Colonic mucosa (tissue), 4 donors: ENCODE results near the gene CCSER2. TPM values are rescaled to one million over a fixed set of nuclear protein-coding genes. Genes with fewer than 3 reads are reported as not detected.
"Not testable (repeated sequence)": the region's sequence is repeated elsewhere in the genome, so short reads cannot be mapped to it uniquely, and the experiment has no call there.

ENCODE experiments used
- DNase-seq: peaks from one replicate; pipeline ENCODE4 v3.0.0-alpha.2; 2020
- H3K27ac ChIP-seq: fragments of 200-600 bp; one replicate; pipeline ENCODE4 v1.8.0; 2021
- H3K27me3 ChIP-seq: fragments of 200-600 bp; one replicate; pipeline ENCODE4 v1.8.0; 2021
- H3K36me3 ChIP-seq: fragments of 200-600 bp; one replicate; pipeline ENCODE4 v1.8.0; 2021
- H3K4me1 ChIP-seq: fragments of 200-600 bp; one replicate; pipeline ENCODE4 v1.8.0; 2021; ENCODE audit warnings: mild to moderate bottlenecking
- H3K4me3 ChIP-seq: fragments of 200-600 bp; one replicate; pipeline ENCODE4 v1.8.0; 2021
- H3K9ac ChIP-seq, 2 donors: one replicate each; pipeline ENCODE4 v1.7.0; 2013; ENCODE audit warnings: control low read depth in 2 of 2, low read depth in 2 of 2, low read length in 2 of 2
- H3K9me3 ChIP-seq: fragments of 200-600 bp; one replicate; pipeline ENCODE4 v1.8.0; 2021
- intact Hi-C: fragments of 100-400 bp; cut with DNase I; formaldehyde crosslinking; loops from one replicate; pipeline ENCODE4 v1.14.1; 2022
- total RNA-seq, 2 donors: library from RNA; stranded (reverse); fragmentation: NEBNext Ultra II Directional in 1 of 2; extraction: Animal tissue kit (Norgen Biotek cat#: 25700) in 1 of 2; gene quantifications; one replicate each; pipeline ENCODE4 v1.2.1, GENCODE V29; 2021
- TF ChIP-seq, protein P1 (sequence below): fragments of 200-600 bp; IDR thresholded peaks from one replicate; pipeline ENCODE4 v1.8.0; 2022; ENCODE audit warnings: antibody characterized with exemption, mild to moderate bottlenecking
- donor health status: healthy.
- donor health status: DM: no; HTN: no; CAD: no.
- donor health status: DM: no; HTN: no; CAD: no.

CCSER2 gene
- total RNA-seq, 2 donors from 2014 or later, result 33.7 to 64.5 TPM

DNA sequence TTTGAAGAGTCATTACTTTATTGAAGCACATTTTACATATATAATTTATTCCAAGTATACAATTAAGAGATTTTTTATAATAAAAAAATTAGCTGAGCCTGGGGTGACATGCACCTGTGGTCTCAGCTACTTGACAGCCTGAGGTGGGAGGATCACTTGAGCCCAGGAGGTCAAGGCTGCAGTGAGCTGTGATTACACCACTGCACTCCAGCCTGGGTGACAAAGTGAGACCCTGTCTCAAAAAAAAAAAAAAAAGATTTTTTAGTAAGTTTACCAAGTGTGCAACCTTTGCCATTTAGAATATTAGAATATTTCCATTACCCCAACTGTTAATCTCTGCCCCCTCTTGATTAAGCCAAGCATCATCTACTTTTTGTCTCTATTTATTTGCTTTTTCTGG, 196.0 kb downstream of the CCSER2 start:
- no peak for DNase-seq
- no peaks in the 10 kb centered on the region for H3K4me1 ChIP-seq
- no peaks in the 10 kb centered on the region for H3K36me3 ChIP-seq
- no peaks in the 10 kb centered on the region for H3K9me3 ChIP-seq
- no peaks in the 10 kb centered on the region for H3K27me3 ChIP-seq
- no peak overlapping the region for H3K9ac ChIP-seq
- no peak overlapping the region for H3K27ac ChIP-seq
- TF ChIP-seq, protein P1, sequence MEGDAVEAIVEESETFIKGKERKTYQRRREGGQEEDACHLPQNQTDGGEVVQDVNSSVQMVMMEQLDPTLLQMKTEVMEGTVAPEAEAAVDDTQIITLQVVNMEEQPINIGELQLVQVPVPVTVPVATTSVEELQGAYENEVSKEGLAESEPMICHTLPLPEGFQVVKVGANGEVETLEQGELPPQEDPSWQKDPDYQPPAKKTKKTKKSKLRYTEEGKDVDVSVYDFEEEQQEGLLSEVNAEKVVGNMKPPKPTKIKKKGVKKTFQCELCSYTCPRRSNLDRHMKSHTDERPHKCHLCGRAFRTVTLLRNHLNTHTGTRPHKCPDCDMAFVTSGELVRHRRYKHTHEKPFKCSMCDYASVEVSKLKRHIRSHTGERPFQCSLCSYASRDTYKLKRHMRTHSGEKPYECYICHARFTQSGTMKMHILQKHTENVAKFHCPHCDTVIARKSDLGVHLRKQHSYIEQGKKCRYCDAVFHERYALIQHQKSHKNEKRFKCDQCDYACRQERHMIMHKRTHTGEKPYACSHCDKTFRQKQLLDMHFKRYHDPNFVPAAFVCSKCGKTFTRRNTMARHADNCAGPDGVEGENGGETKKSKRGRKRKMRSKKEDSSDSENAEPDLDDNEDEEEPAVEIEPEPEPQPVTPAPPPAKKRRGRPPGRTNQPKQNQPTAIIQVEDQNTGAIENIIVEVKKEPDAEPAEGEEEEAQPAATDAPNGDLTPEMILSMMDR, result no peak
- H3K4me3 ChIP-seq, result no peak overlapping the region
- intact Hi-C loops, result no loop called here

DNA sequence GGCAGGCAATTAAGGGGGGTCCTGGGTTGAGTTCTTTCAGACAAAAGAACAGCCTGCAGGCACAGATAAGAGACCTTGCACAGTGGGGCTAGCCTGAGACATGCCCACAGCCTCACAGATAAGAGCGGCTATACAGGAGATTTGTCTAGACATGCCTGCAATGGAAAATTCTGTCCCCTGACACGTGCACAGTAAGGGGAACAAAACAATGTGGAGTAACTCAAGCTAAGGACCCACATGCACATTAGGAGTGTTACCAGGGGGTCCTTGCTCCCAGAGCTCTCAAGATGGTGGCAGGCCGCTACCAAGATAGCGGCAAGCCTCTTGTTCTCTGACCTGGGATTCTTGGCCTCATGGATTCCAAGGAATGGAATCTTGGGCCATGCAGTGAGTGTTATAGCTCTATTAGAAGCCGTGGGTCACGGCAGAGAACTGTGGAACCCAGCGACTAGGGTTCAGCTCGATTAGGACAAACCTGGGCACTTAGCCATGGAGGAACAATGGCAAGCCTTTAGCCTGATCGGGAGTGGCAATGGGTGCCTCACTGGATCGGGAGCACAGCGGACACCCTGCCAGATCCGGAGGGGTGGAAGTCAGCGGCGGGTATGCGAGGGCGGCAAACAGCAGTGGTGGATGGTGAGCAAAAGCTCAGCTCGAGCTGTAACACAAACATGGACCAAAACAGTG, 196.9 kb downstream of the CCSER2 start:
- Histone ChIP-seq H3K36me3 (no peaks in the 10 kb centered on the region), H3K9ac (no peak overlapping the region), H3K27me3 (no peaks in the 10 kb centered on the region), H3K4me1 (no peaks in the 10 kb centered on the region), H3K4me3 (no peak overlapping the region), H3K9me3 (no peaks in the 10 kb centered on the region), H3K27ac (no peak overlapping the region)
- no peak for DNase-seq
- intact Hi-C loops, result no loop called here
- TF ChIP-seq, protein P1, result no peak

DNA sequence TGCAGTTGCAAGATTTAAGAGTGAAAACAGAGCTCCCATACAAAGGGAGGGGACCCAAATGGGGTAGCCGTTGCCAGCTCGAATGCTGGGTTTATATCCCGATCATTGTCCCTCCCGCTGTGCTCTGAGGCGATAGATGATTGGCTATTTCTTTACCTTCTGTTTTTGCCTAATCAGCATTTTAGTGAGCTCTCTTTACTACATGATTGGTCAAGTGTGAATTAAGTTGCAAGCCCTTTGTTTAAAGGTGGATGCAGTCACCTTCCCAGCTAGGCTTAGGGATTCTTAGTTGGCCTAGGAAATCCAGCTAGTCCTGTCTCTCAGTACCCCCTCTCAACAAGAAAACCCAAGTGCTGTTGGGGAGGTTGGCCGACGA, 197.4 kb downstream of the CCSER2 start:
- H3K27ac ChIP-seq, H3K27me3 ChIP-seq, intact Hi-C loops, H3K9ac ChIP-seq, H3K9me3 ChIP-seq, DNase-seq, H3K4me1 ChIP-seq, H3K36me3 ChIP-seq, H3K4me3 ChIP-seq: not testable (repeated sequence)

DNA sequence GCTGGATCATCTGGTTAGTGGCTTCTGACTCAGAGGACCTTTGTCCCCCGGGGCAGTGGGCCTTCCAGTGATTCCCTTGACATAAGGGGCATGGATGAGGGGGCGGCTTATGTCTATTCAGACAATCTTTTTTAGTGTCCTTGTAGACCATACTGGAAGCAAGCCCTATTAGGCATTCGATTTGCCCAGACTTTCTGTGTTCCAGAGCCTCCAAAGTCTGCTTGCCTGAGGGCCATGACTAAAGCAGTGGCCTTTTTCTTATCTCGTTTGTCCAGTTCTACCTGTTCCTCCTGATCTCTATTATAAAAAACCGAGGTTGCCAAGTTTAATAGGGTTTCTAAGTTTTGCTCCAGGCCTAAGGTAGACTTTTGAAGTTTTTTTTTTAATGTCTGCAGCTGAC, 199.0 kb downstream of the CCSER2 start:
- H3K4me1 ChIP-seq, H3K36me3 ChIP-seq, H3K27me3 ChIP-seq, H3K9me3 ChIP-seq, DNase-seq, intact Hi-C loops, H3K9ac ChIP-seq, H3K4me3 ChIP-seq, H3K27ac ChIP-seq: not testable (repeated sequence)

DNA sequence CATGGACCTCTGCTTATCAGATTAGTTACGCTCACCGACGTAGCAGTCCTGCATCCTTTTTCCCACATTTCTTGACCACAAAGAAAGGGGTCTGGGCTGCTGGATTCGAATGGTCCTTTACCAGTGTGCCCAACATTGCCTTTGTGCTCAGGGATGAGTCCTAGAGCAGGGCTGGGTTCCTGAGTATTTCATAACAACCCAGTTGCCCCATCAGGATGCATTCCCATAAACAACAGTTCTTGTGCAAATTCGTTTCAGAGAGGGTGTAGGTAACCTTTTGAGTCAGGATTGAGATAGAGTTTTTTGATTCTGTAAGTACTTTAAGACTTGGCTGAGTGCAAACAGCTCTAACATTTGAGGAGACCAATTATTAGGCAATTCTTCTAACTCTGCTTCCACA, 200.1 kb downstream of the CCSER2 start:
- H3K9ac ChIP-seq, H3K36me3 ChIP-seq, DNase-seq, H3K27ac ChIP-seq, H3K4me3 ChIP-seq, intact Hi-C loops, H3K27me3 ChIP-seq, H3K4me1 ChIP-seq, H3K9me3 ChIP-seq: not testable (repeated sequence)

- H3K27me3 ChIP-seq, result no peaks in the 10 kb centered on the region
- no peaks in the 10 kb centered on the region for H3K9me3 ChIP-seq
- no peaks in the 10 kb centered on the region for H3K36me3 ChIP-seq
- no peak overlapping the region for H3K27ac ChIP-seq
- intact Hi-C loops, result no loop called here
- H3K4me1 ChIP-seq, result no peaks in the 10 kb centered on the region
- DNase-seq, result no peak
- TF ChIP-seq, protein P1, result no peak
- no peak overlapping the region for H3K4me3 ChIP-seq
- no peak overlapping the region for H3K9ac ChIP-seq
Measured at GRCh38 chr10:84530724-84531325, 202.4 kb downstream of the CCSER2 start.

GRCh38 chr10:84531396-84531795, 203.0 kb downstream of the CCSER2 start:
- Histone ChIP-seq H3K9me3 (no peaks in the 10 kb centered on the region), H3K27me3 (no peaks in the 10 kb centered on the region), H3K4me1 (no peaks in the 10 kb centered on the region), H3K9ac (no peak overlapping the region), H3K4me3 (no peak overlapping the region), H3K36me3 (no peaks in the 10 kb centered on the region), H3K27ac (no peak overlapping the region)
- TF ChIP-seq, protein P1, result no peak
- DNase-seq, result no peak
- intact Hi-C loops, result no loop called here
